Progenitor cell of endocrine pancreas (in vitro differentiated cells): ENCODE data around the gene OR2V2. TPM values are rescaled to one million over a fixed set of nuclear protein-coding genes. Genes with fewer than 3 reads are reported as not detected.
"Not testable (repeated sequence)": the region's sequence is repeated elsewhere in the genome, so short reads cannot be mapped to it uniquely, and the experiment has no call there.

Experiments
- DNase-seq: peaks from one replicate; pipeline ENCODE4 v3.0.0; 2021; ENCODE audit warnings: low spot score; ENCODE audit not compliant: unreplicated experiment
- H3K27ac Mint-ChIP-seq: 2 replicates; pipeline ENCODE4 v1.8.0; 2021; ENCODE audit warnings: mild to moderate bottlenecking, moderate library complexity, mixed read lengths
- H3K27me3 Mint-ChIP-seq: 2 replicates; pipeline ENCODE4 v1.8.0; 2021; ENCODE audit warnings: mixed read lengths
- H3K36me3 Mint-ChIP-seq: 2 replicates; pipeline ENCODE4 v1.8.0; 2022; ENCODE audit warnings: mixed read lengths; ENCODE audit not compliant: insufficient read depth
- H3K4me1 Mint-ChIP-seq: 2 replicates; pipeline ENCODE4 v1.8.0; 2021; ENCODE audit warnings: low read depth, mixed read lengths
- H3K4me3 Mint-ChIP-seq: 2 replicates; pipeline ENCODE4 v1.8.0; 2021; ENCODE audit warnings: low read depth, mild to moderate bottlenecking, moderate library complexity, mixed read lengths
- H3K9me3 Mint-ChIP-seq: 2 replicates; pipeline ENCODE4 v1.8.0; 2021; ENCODE audit warnings: low read depth, mixed read lengths
- total RNA-seq: library from RNA; stranded (reverse); gene quantifications from 2 replicates; pipeline ENCODE4 v1.2.1, GENCODE V29; 2021
- TF ChIP-seq, protein P1 (sequence below): fragments of 200-600 bp; sonication (generic); IDR thresholded peaks from one replicate; pipeline ENCODE4 v1.5.0; 2021; ENCODE audit warnings: antibody characterized with exemption, mild to moderate bottlenecking; ENCODE audit not compliant: unreplicated experiment

Gene OR2V2
- total RNA-seq, 1 donor from 2014 or later: not detected

DNA sequence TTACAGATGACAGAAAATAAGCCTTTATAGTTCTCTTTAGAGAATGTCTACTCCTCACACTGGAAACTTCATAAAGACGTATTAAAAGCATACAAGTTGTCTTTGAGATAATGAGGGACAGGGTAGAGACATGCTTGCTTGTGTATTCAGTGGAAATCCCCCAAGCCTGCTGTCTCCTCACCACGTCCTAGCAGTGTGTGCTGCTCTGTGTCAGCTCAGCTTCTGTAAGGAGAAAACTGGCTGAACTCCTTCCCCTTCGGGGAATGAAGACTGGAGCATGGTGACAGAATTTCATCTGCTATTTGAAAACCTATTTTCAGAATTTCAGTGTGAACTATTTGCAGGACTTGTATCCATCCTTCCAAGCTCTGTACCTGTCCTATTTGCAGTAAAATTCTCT lies 9.4 kb downstream of the OR2V2 start:
- Mint-ChIP-seq H3K36me3 (no peaks in the 10 kb centered on the region), H3K9me3 (peaks cover 2% of the 10 kb centered on the region), H3K27ac (no peak overlapping the region), H3K4me1 (peaks cover 1% of the 10 kb centered on the region), H3K4me3 (no peak overlapping the region), H3K27me3 (peaks cover 55% of the 10 kb centered on the region)
- no peak for DNase-seq
- TF ChIP-seq, protein P1, sequence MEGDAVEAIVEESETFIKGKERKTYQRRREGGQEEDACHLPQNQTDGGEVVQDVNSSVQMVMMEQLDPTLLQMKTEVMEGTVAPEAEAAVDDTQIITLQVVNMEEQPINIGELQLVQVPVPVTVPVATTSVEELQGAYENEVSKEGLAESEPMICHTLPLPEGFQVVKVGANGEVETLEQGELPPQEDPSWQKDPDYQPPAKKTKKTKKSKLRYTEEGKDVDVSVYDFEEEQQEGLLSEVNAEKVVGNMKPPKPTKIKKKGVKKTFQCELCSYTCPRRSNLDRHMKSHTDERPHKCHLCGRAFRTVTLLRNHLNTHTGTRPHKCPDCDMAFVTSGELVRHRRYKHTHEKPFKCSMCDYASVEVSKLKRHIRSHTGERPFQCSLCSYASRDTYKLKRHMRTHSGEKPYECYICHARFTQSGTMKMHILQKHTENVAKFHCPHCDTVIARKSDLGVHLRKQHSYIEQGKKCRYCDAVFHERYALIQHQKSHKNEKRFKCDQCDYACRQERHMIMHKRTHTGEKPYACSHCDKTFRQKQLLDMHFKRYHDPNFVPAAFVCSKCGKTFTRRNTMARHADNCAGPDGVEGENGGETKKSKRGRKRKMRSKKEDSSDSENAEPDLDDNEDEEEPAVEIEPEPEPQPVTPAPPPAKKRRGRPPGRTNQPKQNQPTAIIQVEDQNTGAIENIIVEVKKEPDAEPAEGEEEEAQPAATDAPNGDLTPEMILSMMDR: no peak

DNA sequence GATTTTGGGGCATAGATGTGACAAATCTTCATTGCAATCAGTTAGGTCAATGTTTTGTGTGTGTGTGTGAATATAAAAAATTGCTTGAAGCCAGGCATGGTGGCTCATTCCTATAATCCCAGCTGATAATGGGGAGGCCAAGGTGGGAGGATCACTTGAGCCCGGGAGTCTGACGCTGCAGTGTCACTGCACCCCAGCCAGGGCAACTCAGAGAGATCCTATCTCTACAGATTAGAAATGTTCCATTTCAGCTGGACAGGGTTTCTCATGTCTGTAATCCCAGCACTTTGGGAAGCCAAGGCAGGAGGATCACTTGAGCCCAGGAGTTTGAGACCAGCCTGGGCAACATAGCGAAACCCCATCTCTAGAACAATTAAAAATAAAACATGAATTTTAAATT lies 11.5 kb downstream of the OR2V2 start:
- no peaks in the 10 kb centered on the region for H3K36me3 Mint-ChIP-seq
- no peak for DNase-seq
- H3K4me3 Mint-ChIP-seq: no peak overlapping the region
- TF ChIP-seq, protein P1: no peak
- peaks cover 64% of the 10 kb centered on the region for H3K27me3 Mint-ChIP-seq
- peaks cover 1% of the 10 kb centered on the region for H3K4me1 Mint-ChIP-seq
- H3K9me3 Mint-ChIP-seq: peaks cover 2% of the 10 kb centered on the region
- H3K27ac Mint-ChIP-seq: no peak overlapping the region

DNA sequence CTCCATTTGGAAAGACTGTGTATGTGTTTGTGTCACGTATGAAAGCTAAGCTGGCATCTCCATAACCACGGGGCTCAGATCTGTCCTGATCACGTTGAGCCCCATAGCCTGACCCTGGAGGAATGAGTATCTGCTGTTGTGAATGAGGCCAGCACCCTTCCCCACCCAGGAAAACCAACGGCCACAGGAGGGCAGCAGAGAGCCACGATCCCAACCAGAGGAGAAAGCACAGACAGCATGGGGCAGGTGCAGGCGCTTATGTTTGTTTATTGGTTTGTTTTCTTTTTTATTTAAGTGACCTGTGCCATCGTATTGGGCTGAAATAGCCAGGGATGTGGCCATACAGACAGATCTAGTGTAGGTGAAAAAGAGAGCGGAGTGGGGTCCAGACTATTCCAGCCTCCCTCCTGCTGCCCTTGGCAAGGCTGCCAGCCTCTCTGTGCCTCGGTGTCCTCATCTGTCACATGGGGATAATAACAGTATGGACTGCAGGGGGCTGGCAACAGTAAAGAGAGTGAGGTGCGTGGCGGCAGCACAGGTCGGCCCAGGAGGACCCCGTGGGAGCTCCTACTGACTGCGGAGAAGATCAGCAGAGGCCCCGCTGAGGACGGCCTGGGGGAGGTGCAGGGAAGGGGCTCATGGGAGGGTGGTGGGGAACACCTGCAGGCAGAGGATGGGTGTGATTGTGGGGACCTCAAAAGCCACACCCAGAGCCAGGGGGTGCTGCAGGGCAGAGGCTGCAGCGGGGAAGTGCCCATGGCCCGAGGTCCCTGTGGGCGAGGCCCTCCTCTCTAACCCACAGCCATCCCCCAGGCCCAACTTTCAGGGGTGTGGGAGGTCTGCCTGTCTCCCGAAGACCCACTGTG lies 12.1 kb downstream of the OR2V2 start:
- TF ChIP-seq, protein P1: peak; percentile 95
- Mint-ChIP-seq H3K9me3 (peaks cover 2% of the 10 kb centered on the region), H3K4me1 (peaks cover 1% of the 10 kb centered on the region), H3K27me3 (peaks cover 68% of the 10 kb centered on the region), H3K36me3 (no peaks in the 10 kb centered on the region), H3K27ac (peak overlapping the region; percentile 69), H3K4me3 (no peak overlapping the region)
- DNase-seq: peak; percentile 88

DNA sequence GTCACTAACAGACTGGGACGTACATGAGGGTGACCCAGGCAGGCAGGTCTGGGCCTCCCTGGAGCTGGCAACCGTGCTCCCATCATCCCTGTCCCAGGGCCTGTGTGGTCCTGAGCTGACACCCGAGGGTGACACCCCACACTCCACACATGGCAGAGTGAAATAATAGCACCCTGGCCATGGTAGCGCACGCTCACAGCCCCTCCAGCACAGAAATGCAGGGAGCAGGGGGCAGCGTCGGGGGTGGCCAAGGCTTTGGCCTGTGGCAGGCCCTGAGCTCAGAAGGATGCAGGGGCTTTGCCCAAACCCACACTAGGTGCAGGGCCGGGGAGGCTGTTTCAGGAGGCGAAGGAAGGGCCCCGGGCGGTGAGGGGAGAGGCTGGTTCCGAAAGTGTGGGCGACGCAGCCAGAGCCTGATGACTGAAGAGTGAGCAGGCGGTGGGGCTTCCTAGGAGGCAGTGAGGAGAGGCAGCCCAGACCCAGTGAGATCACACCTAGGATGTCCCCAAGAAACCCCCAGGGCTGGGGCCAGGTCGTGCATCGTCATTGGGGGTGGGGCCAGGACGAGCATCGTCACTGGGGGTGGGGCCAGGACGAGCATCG lies 12.9 kb downstream of the OR2V2 start:
- no peaks in the 10 kb centered on the region for H3K9me3 Mint-ChIP-seq
- H3K4me3 Mint-ChIP-seq: no peak overlapping the region
- H3K4me1 Mint-ChIP-seq: peaks cover 1% of the 10 kb centered on the region
- DNase-seq: no peak
- H3K36me3 Mint-ChIP-seq: no peaks in the 10 kb centered on the region
- no peak overlapping the region for H3K27ac Mint-ChIP-seq
- TF ChIP-seq, protein P1: no peak
- peaks cover 69% of the 10 kb centered on the region for H3K27me3 Mint-ChIP-seq

DNA sequence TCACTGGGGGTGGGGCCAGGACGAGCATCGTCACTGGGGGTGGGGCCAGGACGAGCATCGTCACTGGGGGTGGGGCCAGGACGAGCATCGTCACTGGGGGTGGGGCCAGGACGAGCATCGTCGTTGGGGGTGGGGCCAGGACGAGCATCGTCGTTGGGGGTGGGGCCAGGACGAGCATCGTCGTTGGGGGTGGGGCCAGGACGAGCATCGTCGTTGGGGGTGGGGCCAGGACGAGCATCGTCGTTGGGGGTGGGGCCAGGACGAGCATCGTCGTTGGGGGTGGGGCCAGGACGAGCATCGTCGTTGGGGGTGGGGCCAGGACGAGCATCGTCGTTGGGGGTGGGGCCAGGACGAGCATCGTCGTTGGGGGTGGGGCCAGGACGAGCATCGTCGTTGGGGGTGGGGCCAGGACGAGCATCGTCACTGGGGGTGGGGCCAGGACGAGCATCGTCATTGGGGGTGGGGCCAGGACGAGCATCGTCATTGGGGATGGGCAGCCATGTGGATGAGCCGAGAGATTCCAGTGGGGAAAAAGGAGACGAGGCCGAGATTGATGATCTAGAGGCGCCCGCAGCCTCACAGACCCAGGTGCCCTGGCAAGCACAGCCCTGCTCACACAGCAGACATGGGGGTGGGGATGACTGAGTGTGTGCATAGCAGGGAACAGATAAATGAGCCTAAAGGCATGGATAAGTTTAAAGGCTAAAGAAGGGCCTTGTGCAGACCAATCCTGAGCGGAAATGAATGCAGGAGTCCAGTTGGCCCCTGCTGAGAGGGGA lies 13.6 kb downstream of the OR2V2 start:
- H3K4me1 Mint-ChIP-seq, H3K9me3 Mint-ChIP-seq, DNase-seq, H3K4me3 Mint-ChIP-seq, H3K27ac Mint-ChIP-seq, H3K36me3 Mint-ChIP-seq: not testable (repeated sequence)
- H3K27me3 Mint-ChIP-seq: peaks cover 69% of the 10 kb centered on the region
